Activated B cell treated with CpG ODN at 0.5 μM for 24 hours (primary cell): ENCODE data around the gene SIPA1. TPM values are rescaled to one million over a fixed set of nuclear protein-coding genes. Genes with fewer than 3 reads are reported as not detected.

ENCODE experiments used
- ATAC-seq: fragments of 200-7000 bp; cut with Tn5 transposase; one replicate; pipeline ENCODE4 v1.10.0; 2021; ENCODE audit warnings: low read depth, mild to moderate bottlenecking, moderate library complexity
- CTCF ChIA-PET: fragments of 350-600 bp; sonication (Branson Sonifier 250); formaldehyde crosslinking; loops from one replicate; lab custom pipeline; 2021; ENCODE audit warnings: antibody characterized with exemption; lab: Charles Lee
- POLR2A ChIA-PET: fragments of 350-600 bp; sonication (Branson Sonifier 250); formaldehyde crosslinking; loops from one replicate; lab custom pipeline; 2021; ENCODE audit warnings: antibody characterized with exemption; lab: Charles Lee
- DNase-seq: peaks from one replicate; pipeline ENCODE4 v3.0.0; 2022
- H3K27ac Mint-ChIP-seq: one replicate; pipeline ENCODE4 v1.8.0; 2020; ENCODE audit warnings: mixed read lengths
- H3K27me3 Mint-ChIP-seq: one replicate; pipeline ENCODE4 v1.8.0; 2021; ENCODE audit warnings: mixed read lengths
- H3K36me3 Mint-ChIP-seq: one replicate; pipeline ENCODE4 v1.8.0; 2021; ENCODE audit warnings: low read depth, mixed read lengths
- H3K4me1 Mint-ChIP-seq: one replicate; pipeline ENCODE4 v1.8.0; 2021; ENCODE audit warnings: mixed read lengths
- H3K4me3 Mint-ChIP-seq: one replicate; pipeline ENCODE4 v1.8.0; 2020; ENCODE audit warnings: mild to moderate bottlenecking, mixed read lengths
- H3K9me3 Mint-ChIP-seq: one replicate; pipeline ENCODE4 v1.8.0; 2020; ENCODE audit warnings: mixed read lengths
- intact Hi-C: fragments of 100-400 bp; cut with micrococcal nuclease; formaldehyde crosslinking; loops from one replicate; pipeline ENCODE4 v1.15.1; 2024
- total RNA-seq: library from RNA; stranded (reverse); gene quantifications from 2 replicates; pipeline ENCODE4 v1.2.3, GENCODE V29; 2022
- TF ChIP-seq, protein P1 (sequence below): fragments of 200-600 bp; IDR thresholded peaks from one replicate; pipeline ENCODE4 v1.8.0; 2022; ENCODE audit warnings: antibody characterized with exemption, mild to moderate bottlenecking

SIPA1 gene
- total RNA-seq, 1 donor from 2014 or later = 252 TPM

DNA sequence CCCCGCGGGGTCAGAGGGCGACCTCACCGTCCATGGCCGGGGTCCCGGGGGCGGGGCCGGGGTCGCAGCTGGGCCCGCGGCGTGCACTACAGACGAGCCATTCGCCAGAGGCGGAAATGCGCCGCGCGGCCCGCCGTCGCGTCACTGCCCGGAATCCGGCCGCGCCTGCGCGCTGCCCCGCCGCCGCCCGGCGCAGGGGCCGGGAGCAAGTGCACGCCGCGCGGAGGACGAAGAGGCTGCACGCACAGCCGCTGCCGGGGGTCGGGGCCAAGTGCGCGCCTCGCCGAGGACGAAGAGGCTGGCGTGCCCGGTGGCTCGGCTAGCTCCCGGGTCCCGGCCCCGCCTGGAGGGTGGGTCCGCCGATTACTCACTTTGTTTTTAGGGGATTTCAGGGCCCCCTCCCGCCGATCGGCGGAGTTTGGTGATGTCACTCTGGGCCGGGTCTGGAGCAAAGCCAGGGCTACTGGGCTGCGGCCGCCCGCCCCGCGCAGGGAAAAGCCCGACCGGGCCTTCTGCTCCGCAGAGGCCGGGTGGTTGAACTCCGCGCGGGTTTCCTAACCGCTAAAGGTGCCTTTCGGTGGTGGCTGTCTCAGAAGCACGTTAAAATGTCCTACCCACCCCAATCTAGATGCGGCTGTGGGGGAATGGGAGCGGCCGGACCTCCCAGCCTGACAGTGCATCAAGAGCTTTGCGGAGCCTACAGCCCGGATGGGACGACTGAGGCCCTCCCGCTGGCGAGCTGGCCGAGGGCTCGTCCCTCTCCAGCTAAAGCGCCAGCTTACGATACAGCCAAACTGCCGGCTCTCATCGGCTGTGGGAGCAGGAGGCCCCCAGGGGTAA, 25.1 kb downstream of the SIPA1 start, which contains the start of gene RELA:
Gene RELA, minus strand, starts transcription at position 118 of the 840 bp plus-strand sequence. Its CDS starts 84 bp downstream, at position 34.
- Mint-ChIP-seq H3K36me3 (peaks cover 32% of the 10 kb centered on the region), H3K9me3 (no peaks in the 10 kb centered on the region), H3K4me3 (peak within 1 kb of the TSS; percentile 87), H3K4me1 (peaks cover 35% of the 10 kb centered on the region), H3K27ac (peak within 1 kb of the TSS; percentile 93), H3K27me3 (no peaks in the 10 kb centered on the region)
- DNase-seq (peak; percentile 91), ATAC-seq (peak; percentile 87)
- CTCF ChIA-PET = interaction anchor here (0.7 to 1.4 kb wide), 6 partner anchors 25 to 227 kb away, joined by 3 to 7 read pairs (median 4); partner anchors contain the start of genes PCNX3 and SIPA1
- intact Hi-C loops = loop anchor here (1.0 to 5.0 kb wide), 8 partner anchors 11 to 339 kb away; partner anchors contain the start of genes BANF1, C11orf68, CFL1 and DRAP1
- TF ChIP-seq, protein P1, sequence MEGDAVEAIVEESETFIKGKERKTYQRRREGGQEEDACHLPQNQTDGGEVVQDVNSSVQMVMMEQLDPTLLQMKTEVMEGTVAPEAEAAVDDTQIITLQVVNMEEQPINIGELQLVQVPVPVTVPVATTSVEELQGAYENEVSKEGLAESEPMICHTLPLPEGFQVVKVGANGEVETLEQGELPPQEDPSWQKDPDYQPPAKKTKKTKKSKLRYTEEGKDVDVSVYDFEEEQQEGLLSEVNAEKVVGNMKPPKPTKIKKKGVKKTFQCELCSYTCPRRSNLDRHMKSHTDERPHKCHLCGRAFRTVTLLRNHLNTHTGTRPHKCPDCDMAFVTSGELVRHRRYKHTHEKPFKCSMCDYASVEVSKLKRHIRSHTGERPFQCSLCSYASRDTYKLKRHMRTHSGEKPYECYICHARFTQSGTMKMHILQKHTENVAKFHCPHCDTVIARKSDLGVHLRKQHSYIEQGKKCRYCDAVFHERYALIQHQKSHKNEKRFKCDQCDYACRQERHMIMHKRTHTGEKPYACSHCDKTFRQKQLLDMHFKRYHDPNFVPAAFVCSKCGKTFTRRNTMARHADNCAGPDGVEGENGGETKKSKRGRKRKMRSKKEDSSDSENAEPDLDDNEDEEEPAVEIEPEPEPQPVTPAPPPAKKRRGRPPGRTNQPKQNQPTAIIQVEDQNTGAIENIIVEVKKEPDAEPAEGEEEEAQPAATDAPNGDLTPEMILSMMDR = no peak
- POLR2A ChIA-PET = interaction anchor here (0.5 to 19.4 kb wide), 33 partner anchors 9 to 1690 kb away, joined by 3 to 617 read pairs (median 4); partner anchors contain the start of genes BANF1, CCDC85B, CFL1 and FIBP

DNA sequence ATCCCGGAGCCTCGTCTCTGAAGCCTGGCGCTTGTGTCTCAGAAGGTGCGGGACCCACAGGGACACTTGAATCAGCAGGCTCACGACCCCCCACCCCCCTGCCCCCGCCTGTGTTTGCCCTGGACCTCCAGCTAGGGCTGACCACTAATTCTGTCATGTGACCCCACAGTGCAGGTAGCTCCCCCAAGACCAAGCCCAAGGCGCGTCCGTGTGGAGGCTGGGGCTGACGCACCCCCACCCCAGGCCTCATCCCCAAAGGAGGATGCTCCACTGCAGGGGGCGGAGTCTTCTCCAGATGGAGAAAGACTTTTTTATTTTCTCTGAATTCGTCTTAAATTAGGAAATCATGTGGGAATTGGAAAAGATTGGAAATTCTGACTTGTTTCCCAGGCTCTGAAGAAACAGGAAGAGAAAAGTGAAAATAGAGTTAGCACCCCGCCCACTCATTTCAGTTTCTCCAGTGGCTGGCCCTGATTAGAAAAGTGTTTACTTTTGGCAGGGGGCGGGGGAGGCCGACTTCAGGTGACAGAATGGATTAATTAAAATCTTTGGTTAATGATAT, 25.8 kb downstream of the SIPA1 start:
- no peaks in the 10 kb centered on the region for H3K27me3 Mint-ChIP-seq
- no peaks in the 10 kb centered on the region for H3K9me3 Mint-ChIP-seq
- CTCF ChIA-PET = interaction anchor here (0.7 to 1.4 kb wide), 6 partner anchors 25 to 226 kb away, joined by 3 to 7 read pairs (median 4); partner anchors contain the start of genes PCNX3 and SIPA1
- peak overlapping the region; percentile 93 for H3K27ac Mint-ChIP-seq
- intact Hi-C loops = loop anchor here (1.0 to 5.0 kb wide), 8 partner anchors 11 to 339 kb away; partner anchors contain the start of genes BANF1, C11orf68, CFL1 and DRAP1
- H3K4me1 Mint-ChIP-seq = peaks cover 32% of the 10 kb centered on the region
- no peak for DNase-seq
- H3K4me3 Mint-ChIP-seq = peak overlapping the region; percentile 87
- TF ChIP-seq, protein P1 = no peak
- peaks cover 25% of the 10 kb centered on the region for H3K36me3 Mint-ChIP-seq
- ATAC-seq = peak; percentile 10
- POLR2A ChIA-PET = interaction anchor here (0.5 to 19.4 kb wide), 22 partner anchors 11 to 1781 kb away, joined by 3 to 617 read pairs (median 4); partner anchors contain the start of genes CCDC85B, CFL1, FIBP and KAT5

DNA sequence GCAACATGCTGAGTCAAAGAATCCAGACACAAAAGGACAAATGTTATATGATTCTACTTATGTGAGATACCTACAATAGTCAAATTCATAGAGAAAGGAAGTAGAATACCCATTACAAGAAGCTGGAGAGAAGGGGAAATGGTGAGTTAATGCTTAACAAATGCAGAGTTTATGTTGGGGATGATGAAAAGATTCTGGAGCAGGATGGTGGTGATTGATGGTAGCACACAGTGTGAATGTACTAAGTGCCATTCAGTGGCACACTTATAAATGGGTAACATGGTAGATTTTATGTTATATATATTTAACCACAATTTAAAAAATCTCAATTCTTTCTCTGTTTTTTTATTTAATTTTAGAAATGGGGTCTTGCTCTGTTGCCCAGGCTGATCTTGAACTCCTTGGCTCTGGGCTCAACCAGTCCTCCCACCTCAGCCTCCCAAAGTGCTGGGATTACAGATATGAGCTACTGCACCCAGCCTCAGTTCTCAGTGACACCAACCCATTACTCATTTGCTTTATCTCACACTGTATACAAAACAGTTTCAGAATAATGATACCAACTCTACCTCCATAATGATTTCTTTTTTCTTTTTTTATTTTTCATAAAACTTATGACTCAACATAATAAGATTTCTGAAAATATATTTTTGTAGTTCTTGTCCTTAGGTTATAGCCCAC, 34.4 kb downstream of the SIPA1 start:
- Mint-ChIP-seq H3K36me3 (no peaks in the 10 kb centered on the region), H3K4me1 (no peaks in the 10 kb centered on the region), H3K27me3 (no peaks in the 10 kb centered on the region), H3K4me3 (no peak overlapping the region), H3K9me3 (no peaks in the 10 kb centered on the region), H3K27ac (no peak overlapping the region)
- DNase-seq (no peak), ATAC-seq (no peak)
- CTCF ChIA-PET = no interaction called here
- intact Hi-C loops = no loop called here
- POLR2A ChIA-PET = interaction anchor here (0.9 kb wide), 1 partner anchor 9 kb away, joined by 3 read pairs; the partner anchor contains the start of gene RELA
- TF ChIP-seq, protein P1 = no peak

DNA sequence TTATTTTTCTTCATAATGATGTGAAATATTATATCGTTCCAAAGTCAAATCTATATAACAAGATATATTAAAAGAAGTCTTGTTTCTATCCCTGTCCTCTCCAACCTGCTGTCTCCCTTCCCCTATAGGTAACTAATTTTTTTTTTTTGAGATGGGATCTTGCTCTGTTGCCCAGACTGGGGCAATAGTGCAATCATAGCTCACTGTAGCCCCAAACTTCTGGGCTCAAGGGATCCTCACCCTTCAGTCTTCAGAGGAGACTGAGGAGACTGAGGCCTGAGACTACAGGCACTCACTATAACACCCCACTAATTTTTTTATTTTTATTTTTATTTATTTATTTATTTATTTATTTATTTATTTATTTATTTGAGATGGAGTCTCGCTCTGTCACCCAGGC, 35.1 kb downstream of the SIPA1 start:
- DNase-seq = no peak
- ChIA-PET POLR2A (interaction anchor here (0.9 kb wide), 1 partner anchor 10 kb away, joined by 3 read pairs; the partner anchor contains the start of gene RELA), CTCF (no interaction called here)
- no peak for ATAC-seq
- no peaks in the 10 kb centered on the region for H3K27me3 Mint-ChIP-seq
- no peak overlapping the region for H3K27ac Mint-ChIP-seq
- H3K4me3 Mint-ChIP-seq = no peak overlapping the region
- TF ChIP-seq, protein P1 = no peak
- no peaks in the 10 kb centered on the region for H3K36me3 Mint-ChIP-seq
- no peaks in the 10 kb centered on the region for H3K9me3 Mint-ChIP-seq
- H3K4me1 Mint-ChIP-seq = no peaks in the 10 kb centered on the region
- intact Hi-C loops = no loop called here
